ENCODE data around the gene CNN1.
"Not testable (repeated sequence)": the region's sequence is repeated elsewhere in the genome, so short reads cannot be mapped to it uniquely, and the experiment has no call there.

Gene CNN1

DNA sequence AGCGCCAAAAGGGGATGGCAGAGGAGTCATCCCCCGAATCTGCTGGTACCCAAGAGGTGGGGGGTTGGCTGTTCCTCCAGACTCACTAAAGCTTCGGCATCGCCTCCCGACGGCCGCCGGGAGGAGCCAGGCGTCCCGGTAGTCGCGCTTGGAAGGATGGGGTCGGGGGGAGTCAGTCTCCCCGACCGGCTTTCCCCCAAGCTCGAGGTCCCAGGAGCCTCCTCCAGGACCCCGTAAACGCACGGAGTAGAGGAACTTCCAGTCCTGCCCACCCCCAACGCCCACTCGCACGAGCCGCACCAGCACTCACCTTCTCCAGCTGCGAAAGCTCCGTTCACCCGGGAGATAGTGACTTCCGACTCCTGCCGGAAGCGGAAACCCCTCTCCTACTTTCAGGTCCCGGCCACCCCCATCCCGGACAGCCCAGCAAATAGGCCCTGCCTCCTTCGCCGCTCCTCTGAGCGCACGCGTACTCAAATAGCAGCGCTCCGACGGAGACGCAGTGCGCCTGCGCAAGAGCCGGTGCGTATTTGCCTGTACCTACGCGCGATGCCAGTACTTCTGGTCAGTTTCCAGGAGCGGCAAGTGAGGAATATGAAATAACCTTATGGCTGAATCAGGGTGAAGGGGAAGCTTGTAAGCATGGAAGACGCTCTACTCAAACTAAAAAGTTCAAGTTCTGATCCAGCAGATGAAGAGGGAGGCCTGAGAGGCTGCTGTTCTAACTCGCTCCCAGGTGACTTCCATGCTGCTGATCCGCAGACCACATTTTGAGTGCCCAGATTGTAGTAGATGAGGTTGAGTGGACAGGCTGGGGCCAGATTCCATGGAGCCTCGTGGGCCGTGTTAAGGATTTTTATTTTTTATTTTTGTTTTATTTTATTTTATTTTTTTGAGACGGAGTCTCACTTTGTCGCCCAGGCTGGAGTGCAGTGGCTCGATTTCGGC is 20.5 kb downstream of the CNN1 start, which contains the start of gene ELOF1:
ELOF1 (minus strand) TSS at position 350 of the 948 bp plus-strand sequence. CDS start 4,883 bp downstream, outside the sequence.
- peak; percentile 96 for DNase-seq
- in situ Hi-C loops (cut with HindIII; ENCODE audit: low pct_ligation_motif_present, low pct_unique_long_range_greater_than_20kb, low sequenced_read_pairs), result no loop called here

DNA sequence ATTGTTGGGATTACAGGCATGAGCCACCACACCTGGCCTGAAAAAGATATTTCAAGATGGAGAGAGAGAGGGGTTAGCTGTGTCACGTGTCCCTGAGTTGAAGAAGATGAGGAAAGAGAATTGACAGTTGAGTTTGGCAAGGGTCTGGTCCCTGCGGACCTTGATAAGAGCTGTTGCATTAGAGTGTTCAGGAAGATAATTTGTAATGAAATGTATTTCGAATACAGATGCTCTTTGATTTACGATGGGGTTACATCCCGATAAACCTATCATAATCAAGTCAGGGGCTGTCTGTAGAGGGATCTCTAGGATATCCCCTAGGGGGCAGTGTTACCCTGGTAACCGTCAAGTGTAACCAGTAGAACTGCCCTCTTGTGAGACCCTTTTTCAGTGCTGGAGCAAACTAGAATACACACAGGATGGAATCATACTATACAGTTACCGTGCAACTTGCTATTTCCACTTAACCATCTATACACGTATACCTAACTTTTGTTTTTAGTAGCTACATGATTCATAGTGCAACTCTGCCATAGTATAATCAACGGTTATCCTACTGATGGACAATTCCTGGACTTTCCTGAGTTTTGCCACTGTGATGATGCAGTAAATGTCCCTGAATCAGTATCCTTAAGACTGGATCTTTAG is 21.9 kb downstream of the CNN1 start:
- DNase-seq, result peak; percentile 58
- in situ Hi-C loops (cut with HindIII; ENCODE audit: low pct_ligation_motif_present, low pct_unique_long_range_greater_than_20kb, low sequenced_read_pairs), result no loop called here

DNA sequence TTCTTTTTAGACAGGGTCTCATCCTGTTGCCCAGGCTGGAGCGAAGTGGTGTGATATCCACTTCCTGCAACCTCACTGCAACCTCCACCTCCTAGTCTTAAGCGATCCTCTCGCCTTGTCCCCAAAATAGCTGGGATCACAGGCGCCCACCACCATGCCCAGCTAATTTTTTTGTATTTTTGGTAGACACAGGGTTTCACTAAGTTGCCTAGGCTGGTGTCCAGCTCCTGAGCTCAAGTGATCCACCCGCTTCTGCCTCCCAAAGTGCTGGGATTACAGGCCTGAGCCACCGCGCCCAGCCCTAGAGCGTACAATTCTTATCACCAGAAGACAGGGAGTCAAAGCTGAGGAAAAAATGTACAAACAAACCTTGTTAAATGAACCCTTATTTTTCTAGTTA is 24.9 kb downstream of the CNN1 start:
- in situ Hi-C loops (cut with HindIII; ENCODE audit: low pct_ligation_motif_present, low pct_unique_long_range_greater_than_20kb, low sequenced_read_pairs), result no loop called here
- DNase-seq, result no peak

DNA sequence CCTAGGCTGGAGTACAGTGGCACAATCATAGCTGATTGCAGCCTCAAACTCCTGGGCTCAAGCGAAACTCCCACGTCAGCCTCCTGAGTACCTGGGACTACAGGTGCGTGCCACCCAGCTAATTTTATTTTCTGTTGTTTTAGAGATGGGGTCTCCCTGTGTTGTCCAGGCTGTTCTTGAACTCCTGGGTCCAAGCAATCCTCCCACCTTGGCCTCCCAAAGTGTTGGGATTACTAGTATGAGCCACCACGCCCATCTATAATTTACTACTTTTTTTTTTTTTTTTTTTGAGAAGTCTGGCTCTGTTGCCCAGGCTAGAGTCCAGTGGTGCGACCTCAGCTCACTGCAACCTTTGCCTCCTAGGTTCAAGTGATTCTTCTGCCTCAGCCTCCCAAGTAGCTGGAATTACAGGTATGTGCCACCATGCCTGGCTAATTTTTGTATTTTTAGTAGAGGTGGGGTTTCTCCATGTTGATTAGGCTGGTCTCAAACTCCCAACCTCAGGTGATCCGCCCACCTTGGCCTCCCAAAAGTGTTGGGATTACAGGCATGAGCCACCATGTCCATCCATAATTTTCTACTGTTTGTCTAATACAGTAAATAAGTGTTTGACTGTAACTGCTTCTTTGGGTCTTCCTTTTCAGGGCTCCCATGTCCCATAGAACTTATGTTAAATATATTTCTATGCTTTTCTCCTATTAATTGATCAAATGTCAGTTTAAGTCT is 25.6 kb downstream of the CNN1 start:
- in situ Hi-C loops (cut with HindIII; ENCODE audit: low pct_ligation_motif_present, low pct_unique_long_range_greater_than_20kb, low sequenced_read_pairs); DNase-seq: not testable (repeated sequence)

DNA sequence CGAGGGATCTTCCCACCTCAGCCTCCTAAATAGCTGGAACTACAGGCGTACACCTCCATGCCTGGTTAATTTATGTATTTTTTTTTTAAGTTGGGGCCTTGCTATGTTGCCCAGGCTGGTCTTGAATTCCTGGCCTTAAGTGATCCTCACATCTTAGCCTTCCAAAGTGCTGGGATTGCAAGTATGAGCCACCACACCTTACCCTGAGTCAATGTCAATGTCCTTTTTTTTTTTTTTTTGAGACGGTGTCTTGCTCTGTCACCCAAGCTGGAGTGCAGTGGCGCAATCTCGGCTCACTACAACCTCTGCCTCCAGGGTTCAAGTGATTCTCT is 27.0 kb downstream of the CNN1 start:
- DNase-seq; in situ Hi-C loops (cut with HindIII; ENCODE audit: low pct_ligation_motif_present, low pct_unique_long_range_greater_than_20kb, low sequenced_read_pairs): not testable (repeated sequence)

DNA sequence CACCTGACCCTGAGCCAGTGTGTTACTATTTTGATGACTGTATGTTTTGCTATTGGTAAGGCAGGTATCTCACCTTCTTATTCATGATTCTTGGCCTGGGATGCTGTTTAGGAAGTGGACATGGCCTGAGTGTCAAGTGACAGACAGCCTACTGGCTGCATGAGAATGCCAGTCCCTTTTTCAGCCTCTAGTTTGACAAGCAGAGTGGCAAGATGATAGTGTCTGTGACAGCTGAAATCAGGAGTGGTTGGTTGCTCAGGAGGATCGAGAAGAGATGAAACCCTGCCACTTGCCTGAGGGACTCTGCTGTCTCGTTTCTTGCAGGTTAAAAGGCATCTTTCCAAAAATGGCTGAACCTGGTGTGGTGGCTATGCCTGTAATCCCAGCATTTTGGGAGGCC is 27.5 kb downstream of the CNN1 start:
- in situ Hi-C loops (cut with HindIII; ENCODE audit: low pct_ligation_motif_present, low pct_unique_long_range_greater_than_20kb, low sequenced_read_pairs), result no loop called here

DNA sequence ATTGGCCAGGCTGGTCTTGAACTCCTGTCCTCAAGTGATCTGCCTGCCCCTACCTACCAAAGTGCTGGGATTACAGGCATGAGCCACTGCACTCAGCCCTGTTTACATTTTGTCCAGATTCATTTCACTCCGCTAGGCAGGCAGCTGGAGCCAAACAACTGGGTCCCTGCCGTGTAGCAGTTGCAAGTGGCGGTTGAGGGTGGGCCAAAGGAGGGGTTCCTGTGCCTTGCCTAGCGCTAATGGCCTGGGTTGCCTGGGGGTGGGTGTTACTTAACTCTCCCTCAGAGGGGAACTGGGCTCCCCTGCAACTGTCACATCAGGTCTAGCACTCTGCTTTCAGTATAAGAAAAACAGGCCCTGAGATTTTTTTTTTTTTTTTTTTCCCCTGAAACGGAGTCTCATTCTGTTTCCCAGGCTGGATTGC is 31.4 kb downstream of the CNN1 start:
- in situ Hi-C loops (cut with HindIII; ENCODE audit: low pct_ligation_motif_present, low pct_unique_long_range_greater_than_20kb, low sequenced_read_pairs), result no loop called here
- no peak for DNase-seq

More for the DNA sequence above, 27.5 kb downstream of the CNN1 start:
- DNase-seq, result no peak

DNA sequence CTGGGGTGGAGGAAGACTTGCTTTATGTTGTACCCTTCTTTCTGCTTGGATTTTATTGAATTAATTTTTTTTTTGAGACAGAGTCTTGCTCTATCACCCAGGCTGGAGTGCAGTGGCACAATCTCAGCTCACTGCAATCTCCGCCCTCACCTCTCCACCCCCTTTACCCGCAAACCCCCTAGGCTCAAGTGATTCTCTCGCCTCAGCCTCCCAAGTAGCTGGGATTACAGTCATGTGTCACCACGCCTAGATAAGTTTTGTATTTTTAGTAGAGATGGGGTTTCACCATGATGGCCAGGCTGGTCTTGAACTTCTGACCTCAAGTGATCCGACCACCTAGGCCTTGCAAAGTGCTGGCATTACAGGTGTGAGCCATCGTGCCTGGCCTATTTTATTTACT is 34.7 kb downstream of the CNN1 start:
- DNase-seq; in situ Hi-C loops (cut with HindIII; ENCODE audit: low pct_ligation_motif_present, low pct_unique_long_range_greater_than_20kb, low sequenced_read_pairs): not testable (repeated sequence)

DNA sequence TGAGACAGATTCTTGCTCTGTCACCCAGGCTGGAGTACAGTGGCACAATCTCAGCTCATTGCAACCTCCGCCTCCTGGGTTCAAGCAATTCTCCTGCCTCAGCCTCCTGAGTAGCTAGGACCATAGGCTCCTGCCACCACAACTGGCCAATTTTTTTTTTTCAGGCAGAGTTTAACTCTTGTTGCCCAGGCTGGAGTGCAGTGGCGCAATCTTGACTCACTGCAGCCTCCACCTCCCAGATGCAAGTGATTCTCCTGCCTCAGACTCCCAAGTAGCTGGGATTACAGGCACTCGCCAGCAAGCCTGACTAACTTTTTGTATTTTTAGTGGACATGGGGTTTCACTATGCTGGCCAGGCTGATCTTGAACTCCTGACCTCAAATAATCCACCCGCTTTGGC is 35.1 kb downstream of the CNN1 start:
- in situ Hi-C loops (cut with HindIII; ENCODE audit: low pct_ligation_motif_present, low pct_unique_long_range_greater_than_20kb, low sequenced_read_pairs); DNase-seq: not testable (repeated sequence)

DNA sequence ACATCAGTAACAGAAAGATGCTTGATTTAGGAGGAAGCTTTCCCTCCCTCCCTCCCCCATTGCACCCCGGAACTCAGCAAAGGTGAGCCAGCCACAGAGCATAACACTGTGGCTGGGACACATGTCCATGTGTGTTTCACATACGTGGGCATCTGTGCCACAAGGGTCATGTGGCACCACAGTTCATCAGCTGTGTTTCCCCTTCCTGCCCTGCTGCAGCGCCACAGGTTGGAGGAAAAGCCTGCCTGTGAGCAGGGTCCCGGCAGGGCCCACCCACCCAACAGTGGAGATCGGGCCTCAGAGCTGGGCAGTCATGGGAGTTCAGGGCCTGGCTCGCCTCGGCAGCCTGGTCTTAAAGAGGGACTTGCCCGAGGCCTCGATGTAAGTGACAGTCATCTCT is 36.0 kb downstream of the CNN1 start:
- DNase-seq, result no peak
- in situ Hi-C loops (cut with HindIII; ENCODE audit: low pct_ligation_motif_present, low pct_unique_long_range_greater_than_20kb, low sequenced_read_pairs), result no loop called here

DNA sequence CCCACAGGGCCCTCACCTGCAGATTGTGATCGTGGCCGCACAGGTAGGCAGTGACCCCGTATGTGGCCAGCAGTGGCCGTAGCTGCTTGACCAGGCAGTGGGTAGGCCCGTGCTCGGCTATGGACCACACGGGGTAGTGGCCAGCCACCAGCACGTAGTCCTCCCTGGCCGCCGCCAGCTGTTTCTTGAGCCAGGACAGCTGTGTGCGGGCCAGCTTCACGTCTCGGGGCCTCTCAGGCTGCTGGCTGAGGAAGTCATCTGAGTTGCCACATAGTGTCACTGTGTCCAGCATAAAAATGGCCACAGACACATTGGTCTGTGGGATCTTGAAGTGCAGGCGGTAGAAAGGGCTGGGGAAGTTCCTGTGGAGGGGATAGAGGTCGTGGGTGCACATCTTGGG is 37.6 kb downstream of the CNN1 start:
- DNase-seq, result no peak
- in situ Hi-C loops (cut with HindIII; ENCODE audit: low pct_ligation_motif_present, low pct_unique_long_range_greater_than_20kb, low sequenced_read_pairs), result no loop called here

DNA sequence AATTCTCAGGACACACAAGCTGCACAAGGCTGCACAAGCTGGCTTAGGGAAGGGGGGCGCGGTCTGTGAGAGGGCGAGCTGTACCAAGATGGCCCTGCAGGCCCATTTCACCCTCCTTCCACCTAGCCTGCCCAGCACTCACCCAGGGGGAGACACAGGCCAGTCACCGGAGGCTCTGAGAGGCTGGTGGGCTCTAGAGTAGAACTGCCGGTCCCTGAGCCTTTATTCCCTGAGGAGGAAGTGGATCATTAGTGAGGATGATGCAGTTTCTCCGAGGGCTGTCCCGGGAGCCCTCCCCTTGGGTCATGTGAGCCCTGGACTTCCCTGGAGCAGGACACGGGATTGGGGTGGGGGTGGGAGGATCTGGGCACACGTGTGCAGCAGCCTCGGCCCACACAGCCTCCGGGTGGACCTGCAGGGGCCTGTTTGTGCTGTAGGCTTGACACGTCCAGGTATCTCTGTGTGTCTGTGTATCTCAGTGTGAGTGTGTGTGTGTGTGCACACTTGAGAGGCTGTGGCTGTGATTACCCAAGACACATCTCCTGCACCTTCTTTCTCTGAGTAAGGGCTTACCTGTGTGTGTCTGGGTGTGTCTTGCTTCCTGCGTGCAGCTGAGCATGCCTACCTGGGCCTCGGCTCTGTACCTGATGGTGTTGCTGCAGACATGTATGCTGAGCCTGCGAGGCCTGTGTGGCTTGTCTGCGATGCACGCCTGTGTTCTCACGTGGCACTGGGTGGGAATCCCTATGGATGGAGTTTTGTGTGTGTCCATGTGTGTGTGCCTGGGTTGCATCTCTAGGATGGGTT is 39.0 kb downstream of the CNN1 start, which contains the start of gene ACP5:
ACP5 (minus strand) TSS at position 195 of the 807 bp plus-strand sequence. CDS start 328 bp downstream, outside the sequence.
- DNase-seq, result no peak
- in situ Hi-C loops (cut with HindIII; ENCODE audit: low pct_ligation_motif_present, low pct_unique_long_range_greater_than_20kb, low sequenced_read_pairs), result no loop called here

DNA sequence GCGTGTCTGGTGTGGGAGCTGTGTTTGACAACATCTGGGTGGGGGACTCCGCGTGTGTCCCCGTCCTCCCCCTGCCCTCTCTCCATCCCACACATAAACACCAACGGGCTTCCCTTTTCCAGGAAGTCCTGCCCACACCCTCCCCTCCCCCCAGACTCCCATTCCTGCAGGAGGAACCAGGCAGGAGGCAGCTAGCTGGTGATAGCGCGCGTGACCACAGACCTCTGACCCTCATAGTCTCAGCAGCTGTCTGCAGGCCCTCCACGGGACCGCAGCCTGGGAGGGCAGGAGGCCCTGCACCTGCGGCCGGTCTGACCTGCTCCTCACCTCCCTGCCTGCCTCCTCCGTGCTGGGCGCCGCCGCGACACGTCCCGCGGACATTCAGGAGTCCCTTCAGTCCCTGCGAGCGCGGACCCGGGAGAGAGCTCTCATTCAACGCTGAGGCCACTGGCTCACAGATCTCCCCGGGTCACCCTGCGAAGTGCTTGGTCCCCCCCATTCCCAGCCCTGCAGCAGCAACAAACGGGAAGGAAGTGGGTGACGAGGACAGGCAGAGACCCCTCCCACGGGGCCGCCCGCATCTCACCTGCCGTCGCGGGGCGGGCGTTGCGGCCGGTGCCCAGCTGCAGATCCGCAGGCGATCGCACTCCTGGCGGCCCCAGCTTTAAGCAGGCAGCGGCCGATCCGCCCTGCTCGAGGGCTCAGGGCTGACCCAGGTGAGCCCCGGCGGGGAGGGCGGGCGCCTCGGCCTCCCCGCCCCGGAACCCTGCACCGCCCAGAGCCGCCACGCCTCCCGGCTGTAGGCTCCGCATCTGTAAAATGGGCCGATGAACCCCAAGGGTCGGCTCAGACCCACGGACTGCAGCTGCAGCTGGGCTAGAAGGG is 39.8 kb downstream of the CNN1 start:
- DNase-seq, result no peak
- in situ Hi-C loops (cut with HindIII; ENCODE audit: low pct_ligation_motif_present, low pct_unique_long_range_greater_than_20kb, low sequenced_read_pairs), result no loop called here

DNA sequence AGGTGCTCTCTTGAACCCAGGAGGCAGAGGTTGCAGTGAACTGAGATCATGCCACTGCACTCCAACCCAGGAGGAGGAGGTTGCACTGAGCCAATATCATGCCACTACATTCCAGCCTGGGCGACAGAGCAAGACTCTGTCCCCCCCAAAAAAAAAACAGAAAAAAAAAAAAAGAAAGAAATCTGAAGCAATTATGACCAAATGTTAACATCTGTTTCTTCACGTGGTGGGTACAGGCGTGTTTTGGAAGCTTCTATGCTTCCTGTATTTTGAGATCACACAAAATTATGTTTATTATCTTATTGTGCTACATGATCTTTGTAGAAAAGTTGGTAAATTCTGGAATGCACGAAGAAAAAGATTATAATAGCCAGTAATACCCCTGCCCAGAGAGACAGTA is 41.5 kb downstream of the CNN1 start:
- DNase-seq, result no peak
- in situ Hi-C loops (cut with HindIII; ENCODE audit: low pct_ligation_motif_present, low pct_unique_long_range_greater_than_20kb, low sequenced_read_pairs), result no loop called here

DNA sequence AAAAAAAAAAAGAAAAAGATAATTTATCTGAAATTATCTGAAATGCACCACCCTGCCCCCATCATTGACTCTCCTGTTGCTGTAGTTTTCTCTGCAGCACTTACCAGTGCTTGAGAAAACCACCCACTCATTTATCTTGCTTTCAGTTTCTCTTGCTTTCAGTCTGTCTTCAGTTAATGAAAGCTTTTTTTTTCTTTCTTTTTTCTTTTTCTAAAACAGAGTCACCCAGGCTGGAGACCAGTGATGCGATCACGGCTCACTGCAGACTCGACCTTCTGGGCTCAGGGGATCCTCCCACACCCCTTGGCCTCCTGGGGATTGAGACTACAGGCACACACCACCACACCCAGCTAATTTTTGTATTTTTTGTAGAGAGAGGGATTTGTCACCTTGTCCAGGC is 43.1 kb downstream of the CNN1 start:
- in situ Hi-C loops (cut with HindIII; ENCODE audit: low pct_ligation_motif_present, low pct_unique_long_range_greater_than_20kb, low sequenced_read_pairs), result no loop called here
- no peak for DNase-seq

DNA sequence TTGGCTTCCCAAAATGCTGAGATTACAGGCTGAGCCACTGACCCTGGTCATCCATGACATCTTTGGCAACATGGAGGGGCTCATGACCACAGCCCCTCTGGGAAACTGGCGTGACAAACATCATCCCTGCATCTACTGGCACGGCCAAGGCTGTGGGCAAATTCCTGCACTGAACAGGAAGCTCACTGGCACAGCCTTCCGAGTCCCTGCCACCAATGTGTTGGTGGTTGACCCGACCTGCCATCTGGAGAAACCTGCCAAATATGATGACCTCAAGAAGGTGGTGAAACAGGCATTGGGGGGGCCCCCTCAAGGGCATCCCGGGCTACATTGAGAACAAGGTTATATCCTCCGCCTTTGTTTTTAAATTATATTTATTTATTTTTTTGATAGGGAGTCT is 47.7 kb downstream of the CNN1 start:
- DNase-seq, result no peak
- in situ Hi-C loops (cut with HindIII; ENCODE audit: low pct_ligation_motif_present, low pct_unique_long_range_greater_than_20kb, low sequenced_read_pairs), result no loop called here

DNA sequence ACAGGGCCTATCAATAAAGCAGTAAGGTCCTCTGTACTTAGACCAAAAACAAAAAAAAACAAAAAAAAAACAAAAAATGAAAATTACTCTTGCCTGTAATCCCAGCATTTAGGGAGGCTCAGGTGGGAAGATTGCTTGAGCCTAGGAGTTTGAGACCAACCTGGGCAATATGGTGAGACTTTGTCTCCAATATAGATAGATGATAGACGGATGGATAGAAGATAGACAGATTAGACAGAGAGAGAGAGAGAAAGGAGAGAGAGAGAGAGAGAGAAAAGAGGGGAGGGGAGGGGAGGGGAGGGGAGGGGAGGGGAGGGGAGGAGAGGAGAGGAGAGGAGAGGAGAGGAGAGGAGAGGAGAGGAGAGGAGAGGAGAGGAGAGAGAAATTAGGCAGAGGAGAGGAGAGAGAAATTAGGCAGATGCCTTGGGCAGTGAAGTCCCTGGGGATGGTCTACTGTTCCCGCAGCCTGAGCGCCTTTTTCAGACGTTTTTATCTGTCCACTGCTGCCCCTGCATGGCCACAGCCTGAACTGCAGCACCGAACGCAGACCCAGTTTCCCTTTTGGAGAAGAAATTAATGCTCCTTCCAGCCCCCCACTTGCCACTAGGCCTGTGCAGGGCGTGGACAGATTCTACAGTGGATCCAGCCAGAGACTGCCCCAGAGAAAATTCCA is 48.8 kb downstream of the CNN1 start:
- in situ Hi-C loops (cut with HindIII; ENCODE audit: low pct_ligation_motif_present, low pct_unique_long_range_greater_than_20kb, low sequenced_read_pairs), result no loop called here
- peak; percentile 50 for DNase-seq
